CD4-positive, alpha-beta T cell treated with Interleukin-17A for 1 hour (primary cell): ENCODE measurements around the gene MBNL1.

ENCODE experiments used
- DNase-seq: peaks from one replicate; pipeline ENCODE4 v3.0.0-alpha.2; 2020

The MBNL1 gene

GRCh38 chr3:152299249-152299976 lies 30.7 kb downstream of the MBNL1 start:
- peak; percentile 67 for DNase-seq

DNA sequence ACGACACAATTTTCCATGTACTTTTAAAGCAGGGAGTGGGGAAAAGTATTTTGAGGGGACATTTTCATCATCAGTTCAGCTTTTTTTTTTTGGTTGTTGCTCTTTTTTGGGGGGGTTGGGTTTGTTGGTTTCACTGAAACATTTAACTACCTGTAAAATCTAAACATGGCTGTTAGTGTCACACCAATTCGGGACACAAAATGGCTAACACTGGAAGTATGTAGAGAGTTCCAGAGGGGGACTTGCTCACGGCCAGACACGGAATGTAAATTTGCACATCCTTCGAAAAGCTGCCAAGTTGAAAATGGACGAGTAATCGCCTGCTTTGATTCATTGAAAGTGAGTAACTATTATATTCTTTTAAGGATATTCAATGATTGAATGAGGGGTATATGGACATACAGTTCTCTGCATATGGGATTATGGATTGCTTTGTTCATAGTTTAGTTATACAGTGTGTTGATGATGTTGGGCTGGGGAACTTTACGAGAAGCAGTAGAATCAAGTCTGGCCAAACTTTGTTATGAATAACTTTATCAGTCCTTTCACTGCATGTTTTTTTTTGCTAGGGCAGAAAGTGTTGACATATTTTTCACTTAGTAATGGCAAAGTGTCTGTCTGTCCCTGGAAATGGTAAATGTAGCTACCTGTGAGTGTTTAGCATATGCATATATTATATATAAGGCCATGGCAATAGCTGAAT lies 31.5 kb downstream of the MBNL1 start:
- no peak for DNase-seq

- DNase-seq: no peak
These were observed 33.0 kb downstream of the MBNL1 start for GRCh38 chr3:152301745-152302181.

DNA sequence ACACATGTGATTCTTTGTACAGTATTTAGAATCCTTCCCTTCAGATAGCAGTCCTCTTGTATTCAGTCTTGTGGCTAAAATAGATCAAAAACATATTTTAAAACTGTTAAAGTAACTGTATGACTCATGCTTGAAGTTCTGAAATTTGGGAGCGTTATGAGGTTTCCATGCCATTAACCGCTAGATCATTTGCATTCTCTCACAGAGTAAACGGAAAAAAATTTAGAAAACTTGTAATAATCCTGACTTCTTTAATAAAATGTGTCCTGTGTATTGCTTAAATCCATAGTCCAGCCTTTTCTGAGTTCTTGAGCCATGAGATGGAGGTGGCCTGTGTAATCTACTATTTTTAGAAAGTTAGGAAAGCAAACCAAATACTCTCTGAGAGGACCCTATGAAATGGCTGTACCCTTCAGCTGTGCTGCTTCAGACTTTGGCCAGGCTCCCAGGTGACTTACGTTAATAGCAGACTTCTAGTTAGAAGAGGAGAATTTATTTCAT lies 33.8 kb downstream of the MBNL1 start:
- peak; percentile 60 for DNase-seq

DNA sequence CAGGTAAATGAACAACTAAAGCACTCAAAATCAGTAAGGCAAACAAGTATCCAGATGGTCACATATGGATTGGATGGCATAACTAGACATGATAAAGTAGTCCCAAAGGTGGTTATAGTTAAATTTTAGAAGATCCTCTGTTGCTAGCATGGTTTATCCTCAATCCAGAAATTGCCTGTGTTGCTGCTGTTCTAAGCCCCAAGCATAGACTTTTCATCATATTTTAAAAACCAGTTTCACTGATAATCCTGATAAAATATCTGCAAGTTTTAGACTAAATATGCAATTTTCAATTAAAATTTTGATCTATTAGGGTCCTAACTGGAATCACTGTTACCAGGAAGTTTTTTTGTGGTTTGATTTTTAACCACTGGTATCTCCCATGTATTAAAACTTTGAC lies 35.4 kb downstream of the MBNL1 start:
- DNase-seq: no peak

- no peak for DNase-seq
These were observed 36.3 kb downstream of the MBNL1 start for GRCh38 chr3:152305075-152305474.

DNA sequence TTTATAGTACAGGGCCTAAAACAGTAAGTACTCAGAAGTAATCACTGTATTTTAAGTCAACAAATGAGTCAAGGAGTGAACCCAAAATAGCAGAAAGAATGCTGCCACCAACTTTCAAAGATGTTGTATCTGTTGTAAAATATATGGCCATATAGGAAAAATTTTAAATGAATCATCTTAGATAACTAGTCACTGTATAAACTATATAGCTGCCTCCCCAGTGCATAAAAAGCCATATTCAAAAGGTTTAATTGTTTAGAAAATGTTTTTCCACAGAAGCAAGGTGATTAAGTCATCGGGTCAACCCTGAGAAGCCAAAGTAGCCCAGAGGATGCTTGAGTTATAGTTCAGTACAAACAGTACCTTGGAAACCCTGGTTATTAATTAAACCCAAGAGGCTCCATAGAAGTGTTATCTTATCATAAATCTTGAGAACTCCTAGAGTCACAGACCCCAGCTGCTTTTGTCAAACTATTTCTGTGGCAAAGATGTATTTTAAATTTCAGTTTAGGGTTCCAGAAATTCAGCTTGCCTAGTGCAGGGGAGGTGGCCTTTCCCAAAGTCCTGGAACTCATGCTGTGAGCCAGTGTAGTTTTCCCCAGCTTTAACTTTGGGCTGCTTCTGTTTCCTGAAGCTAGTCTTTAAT lies 39.2 kb downstream of the MBNL1 start:
- no peak for DNase-seq

DNA sequence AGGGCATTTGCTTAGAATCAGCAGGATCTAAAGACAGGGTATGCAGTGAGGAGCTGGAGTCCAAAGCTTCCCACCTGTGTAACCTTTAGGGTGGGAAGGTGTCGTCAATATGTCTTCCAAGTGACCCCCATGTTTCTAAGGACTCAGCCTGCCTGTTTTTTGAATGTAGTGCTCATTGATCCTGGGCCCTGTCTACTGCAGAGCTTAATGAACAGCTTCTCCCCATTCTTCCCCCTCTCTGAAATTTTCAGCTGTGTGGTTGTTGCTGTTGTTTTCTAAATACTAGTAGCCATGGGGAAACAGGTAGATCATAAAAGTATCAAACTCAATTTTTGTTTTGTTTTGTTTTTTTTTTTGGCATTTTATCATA lies 39.7 kb downstream of the MBNL1 start:
- no peak for DNase-seq

- DNase-seq: no peak
These were observed 40.3 kb downstream of the MBNL1 start for GRCh38 chr3:152309031-152309430.

- DNase-seq: peak; percentile 57
These were observed 41.0 kb downstream of the MBNL1 start for GRCh38 chr3:152309535-152310307.

GRCh38 chr3:152313430-152313829 lies 44.7 kb downstream of the MBNL1 start:
- no peak for DNase-seq

- DNase-seq: no peak
These were observed 45.2 kb downstream of the MBNL1 start for GRCh38 chr3:152313914-152314313.

DNA sequence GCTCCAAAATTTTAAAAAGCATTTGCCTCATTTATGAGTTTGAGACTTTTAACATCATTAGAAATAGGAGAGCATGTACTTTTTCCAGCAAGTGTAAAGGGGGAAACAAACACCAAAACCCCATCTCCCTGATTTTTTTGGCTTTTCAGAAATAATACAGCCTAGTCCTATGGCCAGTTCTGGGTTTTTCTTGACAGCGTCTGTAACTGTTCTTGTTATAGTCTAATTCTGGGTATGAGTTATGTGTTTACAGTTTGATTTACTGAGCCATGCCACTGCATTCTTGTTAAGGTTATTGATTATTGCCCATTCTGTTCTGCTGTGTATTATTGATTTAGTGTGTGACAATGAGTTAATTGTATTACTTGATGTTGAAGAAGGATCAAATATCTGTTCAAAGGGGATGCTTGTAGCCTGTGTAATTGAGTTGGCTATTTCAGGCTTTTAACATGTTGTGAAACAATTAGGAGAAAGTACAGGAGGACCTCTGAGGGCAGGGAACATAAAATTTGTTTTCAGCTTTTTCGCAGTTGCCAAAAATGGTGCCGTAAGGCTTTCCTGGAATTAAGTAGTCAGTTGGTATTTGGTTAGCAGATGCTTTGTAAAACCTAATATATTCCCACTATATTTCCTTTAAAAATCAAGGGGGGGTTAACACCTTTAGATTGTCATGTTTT lies 46.1 kb downstream of the MBNL1 start:
- DNase-seq: no peak

DNA sequence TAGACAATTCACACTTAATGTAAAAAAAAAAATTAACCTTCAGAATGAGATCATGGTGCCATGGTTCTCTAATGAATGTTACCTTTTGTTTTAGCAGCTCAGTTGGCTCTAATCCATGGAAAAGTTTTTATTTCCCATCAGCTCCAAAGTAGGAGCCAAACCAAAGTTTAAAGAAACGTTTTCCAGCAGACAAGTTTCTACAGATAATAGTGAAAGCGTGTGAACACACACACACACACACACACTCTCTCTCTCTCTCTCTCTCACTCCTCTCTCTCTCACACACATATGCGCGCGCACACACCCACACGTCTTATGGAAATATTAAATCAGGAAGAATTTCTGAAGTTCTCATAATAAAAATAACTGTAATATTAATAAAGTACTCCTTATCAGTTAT lies 46.9 kb downstream of the MBNL1 start:
- no peak for DNase-seq

- DNase-seq: no peak
These were observed 47.6 kb downstream of the MBNL1 start for GRCh38 chr3:152316318-152316717.

- DNase-seq: no peak
These were observed 48.5 kb downstream of the MBNL1 start for GRCh38 chr3:152317184-152317583.

GRCh38 chr3:152317956-152318355 lies 49.2 kb downstream of the MBNL1 start:
- no peak for DNase-seq

- no peak for DNase-seq
These were observed 49.8 kb downstream of the MBNL1 start for GRCh38 chr3:152318512-152318911.

DNA sequence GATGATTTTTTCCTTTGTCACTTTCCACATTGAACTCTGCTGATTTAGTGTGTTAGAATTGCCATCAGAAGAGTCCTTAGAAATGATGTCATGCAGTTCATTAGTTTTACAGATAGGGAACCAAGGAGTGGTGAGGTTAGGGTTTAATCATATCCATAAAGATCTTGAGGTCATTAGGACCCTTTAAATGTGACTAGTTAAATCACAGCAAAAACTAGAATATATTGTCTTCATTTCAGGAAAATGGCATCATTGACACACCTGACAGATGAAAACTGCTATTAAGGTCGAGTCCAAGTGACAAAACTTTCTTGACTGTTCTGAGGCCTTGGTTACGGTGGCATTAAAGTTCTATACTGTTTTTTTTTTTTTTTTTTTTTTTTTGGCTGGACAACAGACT lies 50.5 kb downstream of the MBNL1 start:
- DNase-seq: no peak

DNA sequence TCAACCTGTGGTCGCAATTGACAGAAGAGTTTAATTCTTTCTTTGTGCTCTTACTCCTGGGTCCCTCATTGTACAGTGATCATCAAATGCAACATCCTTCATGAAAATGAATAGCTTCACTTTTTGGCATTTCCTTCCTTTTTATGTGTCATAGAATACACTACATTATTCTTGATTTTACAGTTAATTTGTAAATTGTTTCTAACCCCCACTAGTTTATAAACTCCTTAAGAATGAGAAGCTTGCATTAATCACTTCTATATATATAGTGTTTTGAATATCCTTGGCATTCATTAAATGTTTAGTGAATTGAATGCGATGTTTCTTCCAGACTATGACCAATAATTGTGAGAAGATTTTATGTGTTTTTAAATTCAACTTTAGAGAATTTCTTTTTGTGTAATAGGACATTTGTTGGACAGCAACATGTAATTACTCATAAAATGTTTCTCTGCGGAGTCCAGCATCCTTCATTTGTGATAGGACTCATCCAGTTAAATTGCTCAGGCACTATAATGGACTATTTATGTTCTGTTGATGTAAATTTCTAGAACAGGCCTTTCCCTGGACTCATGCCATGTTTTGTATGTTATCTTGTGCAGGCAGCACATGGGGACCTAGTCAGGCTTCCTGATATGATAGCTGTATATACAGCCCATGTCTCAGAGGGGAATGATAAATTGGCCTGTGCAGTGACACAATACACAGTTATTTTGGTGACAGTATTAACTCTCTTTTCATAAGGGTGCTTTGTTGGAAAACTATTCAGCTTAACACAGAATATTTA lies 51.3 kb downstream of the MBNL1 start:
- no peak for DNase-seq

- DNase-seq: no peak
These were observed 52.6 kb downstream of the MBNL1 start for GRCh38 chr3:152321200-152321954.
